ENCODE measurements around the gene CCDC9B.

Gene CCDC9B

DNA sequence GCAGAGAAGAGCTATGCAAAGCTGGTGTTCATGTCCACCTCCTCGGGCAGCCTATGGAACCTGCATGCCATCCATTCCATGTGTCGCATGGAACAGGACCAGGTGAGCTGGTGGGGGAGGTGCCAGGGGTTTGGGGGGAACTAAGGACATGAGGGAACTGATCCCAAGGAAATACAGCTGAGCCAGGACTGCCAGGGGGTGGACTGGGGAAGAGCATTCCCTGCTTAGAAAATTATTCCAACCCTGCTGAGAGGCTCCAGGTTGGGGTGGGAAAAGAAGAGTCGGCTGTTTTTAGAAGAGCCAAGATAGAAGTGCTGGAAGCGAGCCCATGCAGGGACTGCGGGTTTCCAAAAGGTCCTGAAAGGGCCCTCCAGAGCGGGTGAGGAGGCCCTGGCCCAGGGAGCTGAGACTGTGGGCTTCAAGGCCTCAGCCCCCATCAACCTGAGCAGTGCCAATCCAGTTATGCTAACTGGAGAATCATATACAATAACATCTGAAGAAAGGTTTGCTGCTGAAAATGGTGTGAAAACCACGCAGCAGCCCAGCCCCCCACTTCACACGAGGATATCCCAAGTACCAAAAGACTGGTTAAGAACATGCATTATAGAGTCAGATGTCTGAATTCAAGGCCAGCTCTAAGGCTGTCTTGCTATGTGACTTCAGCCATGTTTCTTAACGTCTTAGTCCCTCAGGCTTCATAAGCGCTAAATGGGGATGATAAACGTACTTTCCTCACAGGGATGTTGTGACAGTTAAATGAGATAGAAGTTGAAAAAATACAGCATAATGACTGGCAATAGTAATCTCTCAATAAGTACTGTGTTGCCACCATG lies 25.1 kb upstream of the CCDC9B start:
- DNase-seq = no peak

- DNase-seq = peak in 1 of 58 donors; percentile 8
Measured at GRCh38 chr15:40365016-40365415, 24.3 kb upstream of the CCDC9B start.

DNA sequence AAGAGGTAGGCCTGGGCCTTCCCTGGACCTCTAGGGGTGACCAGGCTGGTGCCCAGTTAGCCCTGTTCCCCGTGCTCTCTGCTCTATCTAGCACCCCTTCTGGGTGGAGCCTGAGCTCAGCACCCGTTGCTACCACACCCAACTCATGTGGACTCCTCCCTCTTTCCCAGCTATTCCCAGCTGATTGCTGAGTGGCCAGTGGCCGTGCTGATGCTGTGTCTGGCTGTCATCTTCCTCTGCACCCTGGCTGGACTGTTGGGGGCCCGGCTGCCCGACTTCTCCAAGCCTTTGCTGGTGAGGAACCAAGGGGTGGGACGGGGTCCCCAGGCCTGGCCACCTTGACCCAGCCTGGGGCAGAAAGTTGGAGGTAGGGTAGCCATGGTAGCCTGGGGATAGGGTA lies 23.5 kb upstream of the CCDC9B start:
- DNase-seq = no peak

GRCh38 chr15:40363611-40364010 lies 22.9 kb upstream of the CCDC9B start:
- no peak for DNase-seq

- no peak for DNase-seq
Measured at GRCh38 chr15:40361640-40362039, 20.9 kb upstream of the CCDC9B start.

DNA sequence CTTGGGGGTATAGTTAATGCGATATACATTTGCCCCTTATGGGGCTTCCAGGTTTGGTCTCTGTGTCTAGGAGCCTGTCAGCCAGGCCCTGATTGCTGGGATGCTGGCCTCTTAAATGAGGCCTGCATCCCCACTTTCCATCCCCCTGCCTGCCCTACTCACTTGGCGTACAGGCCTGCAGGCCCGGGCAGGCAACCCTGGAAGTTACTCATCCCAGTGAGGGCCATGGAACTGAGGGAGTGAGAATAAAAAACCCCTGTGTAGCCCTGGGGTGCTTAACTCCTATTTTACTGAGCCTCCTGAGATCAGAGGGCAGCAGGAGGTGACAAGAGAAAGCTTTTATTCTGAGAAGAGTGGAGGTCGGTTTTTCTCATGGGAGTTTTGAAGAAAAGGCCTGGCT lies 19.3 kb upstream of the CCDC9B start:
- DNase-seq = no peak

DNA sequence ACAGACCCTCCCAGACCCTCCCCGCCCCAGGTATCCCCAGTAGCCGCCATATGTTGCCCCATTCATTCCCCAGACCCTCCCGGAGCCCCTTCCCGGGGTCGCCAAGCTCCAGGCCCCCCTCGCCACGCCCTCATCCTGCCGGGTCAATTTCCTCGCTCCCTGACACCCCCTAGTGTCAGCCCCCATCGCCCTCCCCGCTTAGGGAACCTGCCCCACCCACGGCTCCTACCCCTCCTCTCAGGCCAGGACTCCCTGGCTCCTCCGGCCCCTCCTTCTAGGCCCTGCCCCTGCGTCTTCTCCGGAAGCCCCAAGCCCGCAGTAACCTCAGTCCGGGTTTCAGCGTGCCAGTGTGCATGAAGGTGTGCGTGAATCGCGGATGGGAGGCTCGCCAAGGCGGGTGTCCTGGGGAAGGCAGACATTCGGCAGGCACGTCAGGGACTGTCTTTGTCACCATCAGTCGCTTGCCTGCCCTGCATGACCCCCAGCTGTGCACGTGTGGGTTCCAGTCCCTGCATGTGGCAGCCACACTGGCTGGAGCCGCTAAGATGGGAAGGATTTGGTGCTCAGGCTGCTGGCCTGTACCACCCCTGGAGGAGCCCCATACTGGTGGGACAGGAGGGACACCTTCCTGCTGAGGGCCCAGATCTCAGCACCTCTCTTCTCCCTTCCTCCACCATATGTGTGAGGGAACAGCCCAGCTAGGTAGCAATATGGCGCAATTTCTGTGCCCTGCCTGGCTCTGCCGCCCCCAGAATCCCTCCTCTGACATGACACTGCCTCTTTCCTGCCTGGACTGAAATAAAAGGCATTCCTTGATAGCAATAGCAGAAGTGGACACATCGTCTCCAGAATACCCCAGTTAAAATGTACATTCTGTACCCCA lies 18.0 kb upstream of the CCDC9B start:
- DNase-seq = peak in 14 of 58 donors; percentile 12 to 70 (median 48)

GRCh38 chr15:40357723-40358470 lies 17.2 kb upstream of the CCDC9B start, which contains the start of gene DISP2:
TSS of gene DISP2 (plus strand) at chr15:40358219. CDS start at chr15:40358322, 103 bp downstream.
- peak in 56 of 58 donors; percentile 20 to 90 (median 80) for DNase-seq

- DNase-seq = no peak
Measured at GRCh38 chr15:40357246-40357645, 16.5 kb upstream of the CCDC9B start.

DNA sequence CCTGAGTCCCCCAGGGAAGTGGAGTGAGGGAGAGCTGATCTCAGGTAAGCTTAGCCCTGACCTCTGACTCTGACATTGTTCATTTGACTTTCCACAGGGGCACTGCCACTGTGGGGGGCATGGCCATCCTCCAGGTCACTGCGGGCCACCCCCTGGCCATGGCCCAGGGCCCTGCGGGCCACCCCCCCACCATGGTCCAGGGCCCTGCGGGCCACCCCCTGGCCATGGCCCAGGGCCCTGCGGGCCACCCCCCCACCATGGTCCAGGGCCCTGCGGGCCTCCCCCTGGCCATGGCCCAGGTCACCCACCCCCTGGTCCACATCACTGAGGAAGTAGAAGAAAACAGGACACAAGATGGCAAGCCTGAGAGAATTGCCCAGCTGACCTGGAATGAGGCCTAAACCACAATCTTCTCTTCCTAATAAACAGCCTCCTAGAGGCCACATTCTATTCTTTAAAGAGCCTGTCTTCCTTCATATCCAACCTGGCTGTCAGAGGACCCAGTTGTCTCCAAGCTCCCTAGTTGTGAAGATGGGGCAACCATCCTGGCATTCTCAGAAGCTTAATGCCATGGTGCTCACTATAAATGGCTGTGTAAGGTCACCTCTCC lies 15.3 kb upstream of the CCDC9B start:
- no peak for DNase-seq

DNA sequence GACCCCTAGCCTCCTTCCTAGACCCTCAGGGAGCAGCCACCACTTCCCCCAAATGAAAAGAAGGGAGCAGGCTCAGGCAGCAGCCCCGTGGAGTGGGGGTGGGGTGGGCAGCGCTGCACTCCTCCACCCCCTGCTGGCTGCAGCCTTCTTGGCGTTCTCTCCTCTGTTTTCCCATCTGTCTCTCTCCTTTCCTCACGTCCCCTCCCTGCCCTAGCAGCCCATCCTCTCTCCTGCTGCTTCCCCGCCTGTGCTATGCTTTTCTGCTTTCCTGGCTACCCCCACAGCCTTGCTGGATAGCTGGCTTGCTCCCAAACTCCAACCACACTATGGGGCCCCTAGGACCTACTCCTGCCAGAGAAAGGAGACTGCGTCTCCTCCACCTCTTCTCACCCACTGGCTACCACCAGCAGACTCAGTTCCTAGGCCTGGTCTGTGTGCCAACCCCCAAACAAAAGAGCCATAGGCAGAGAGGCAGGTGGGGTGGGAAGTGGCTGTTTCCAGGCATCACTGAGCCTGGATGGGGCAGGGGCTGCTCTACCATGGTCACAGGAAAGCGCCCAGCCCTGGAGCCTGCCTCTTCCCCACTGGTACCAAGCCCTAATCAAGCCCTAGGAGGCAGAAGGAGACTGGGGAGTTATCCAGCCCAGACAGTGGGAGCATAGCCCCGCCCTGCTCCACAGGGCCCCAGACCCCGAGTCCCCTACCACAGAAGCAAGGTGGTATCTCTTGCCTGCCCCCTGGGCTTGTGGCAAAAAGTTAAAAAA lies 13.9 kb upstream of the CCDC9B start:
- peak in 42 of 58 donors; percentile 7 to 74 (median 46) for DNase-seq

GRCh38 chr15:40353697-40354096 lies 13.0 kb upstream of the CCDC9B start:
- DNase-seq = no peak

DNA sequence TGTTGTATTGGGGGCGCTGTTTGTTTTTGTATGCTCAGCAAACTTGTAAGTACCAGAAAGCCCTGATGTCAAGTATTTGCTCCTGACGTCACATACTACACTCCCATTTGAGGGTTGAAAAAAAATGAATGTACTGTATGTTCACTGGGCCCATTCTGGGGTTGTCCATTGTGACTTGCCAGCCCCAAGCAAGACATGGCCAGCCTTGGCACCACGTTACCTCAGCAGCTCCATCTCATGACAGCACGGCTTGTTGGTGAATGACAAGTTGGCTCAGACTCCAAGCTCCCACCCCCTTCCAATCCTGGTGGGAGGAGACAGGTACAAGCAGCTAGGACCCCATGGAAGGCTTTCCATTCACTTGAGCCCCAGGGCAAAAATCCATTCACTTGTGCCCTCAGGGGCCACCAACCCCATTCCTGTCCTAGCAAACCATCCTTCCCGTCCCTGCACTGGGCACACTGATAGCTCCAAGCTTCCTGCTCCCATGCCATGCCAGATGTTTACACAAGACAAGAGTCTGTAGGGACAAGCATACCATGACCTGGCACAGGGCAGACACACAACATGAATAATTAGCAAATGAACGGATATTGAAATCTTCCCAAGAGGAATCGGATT lies 11.7 kb upstream of the CCDC9B start:
- no peak for DNase-seq

DNA sequence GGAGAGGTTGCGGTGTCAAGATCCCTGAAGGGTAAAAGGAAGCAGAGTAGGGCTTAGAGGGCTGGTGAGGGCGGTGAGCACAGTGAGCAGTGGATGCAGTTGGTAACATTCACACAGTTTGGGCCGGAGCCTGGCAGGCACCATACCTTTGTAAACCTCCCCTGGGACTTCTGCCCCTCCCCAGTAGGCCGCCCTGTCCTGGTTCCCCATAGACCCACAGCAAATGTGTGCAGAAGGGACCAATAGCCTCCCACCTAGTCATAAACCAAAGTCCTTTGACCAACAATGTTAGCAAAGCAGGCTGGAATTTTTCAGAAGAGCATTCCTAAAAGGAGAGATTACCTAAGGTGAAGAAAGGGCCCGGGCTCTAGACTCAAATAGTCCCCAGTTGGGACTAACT lies 8.4 kb upstream of the CCDC9B start:
- DNase-seq = no peak

- DNase-seq = no peak
Measured at GRCh38 chr15:40348474-40348870, 7.7 kb upstream of the CCDC9B start.

DNA sequence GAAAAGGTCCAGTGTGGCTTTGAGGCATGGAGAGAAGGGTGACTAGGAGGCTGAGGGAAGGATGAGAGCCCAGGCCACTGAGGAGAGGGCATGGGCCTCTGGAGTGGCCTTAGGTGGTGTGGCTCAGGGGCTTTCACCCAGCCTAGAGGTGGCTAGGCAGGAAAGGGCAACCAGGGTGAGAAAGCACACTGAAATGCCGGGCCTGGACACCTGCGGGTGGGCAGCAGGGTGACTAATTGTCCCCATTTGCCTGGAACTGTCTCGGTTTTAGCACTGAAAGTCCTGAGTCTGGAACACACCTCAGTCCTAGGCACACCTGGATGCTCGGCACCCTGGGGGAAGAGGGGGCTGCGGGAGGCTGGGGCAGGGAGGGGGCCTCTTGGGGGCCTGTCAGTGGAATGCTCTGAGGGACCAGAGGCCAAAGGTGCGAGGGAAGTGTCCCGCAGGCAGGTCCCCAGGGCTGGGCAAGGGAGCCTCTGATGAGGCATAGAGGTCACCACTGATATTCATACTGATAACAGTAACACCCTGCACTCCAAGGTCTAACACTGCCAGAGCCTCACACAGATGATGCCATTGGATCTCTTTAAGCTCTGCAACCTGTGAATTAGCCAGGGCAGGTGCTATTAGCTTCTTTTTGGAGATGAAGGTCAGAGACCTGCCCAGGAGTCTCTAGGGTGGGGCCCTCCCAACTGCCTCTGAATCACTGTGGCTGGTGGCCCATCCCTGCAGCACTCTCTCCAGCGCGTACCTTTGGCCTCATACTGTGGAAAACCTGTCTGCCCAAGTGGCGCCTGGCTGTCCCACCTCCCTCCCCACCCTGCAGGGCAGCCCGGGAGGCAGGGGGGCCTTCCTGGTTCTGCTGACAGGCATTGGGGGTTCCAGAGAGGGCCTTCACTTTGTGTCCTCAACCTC lies 7.1 kb upstream of the CCDC9B start:
- DNase-seq = no peak

DNA sequence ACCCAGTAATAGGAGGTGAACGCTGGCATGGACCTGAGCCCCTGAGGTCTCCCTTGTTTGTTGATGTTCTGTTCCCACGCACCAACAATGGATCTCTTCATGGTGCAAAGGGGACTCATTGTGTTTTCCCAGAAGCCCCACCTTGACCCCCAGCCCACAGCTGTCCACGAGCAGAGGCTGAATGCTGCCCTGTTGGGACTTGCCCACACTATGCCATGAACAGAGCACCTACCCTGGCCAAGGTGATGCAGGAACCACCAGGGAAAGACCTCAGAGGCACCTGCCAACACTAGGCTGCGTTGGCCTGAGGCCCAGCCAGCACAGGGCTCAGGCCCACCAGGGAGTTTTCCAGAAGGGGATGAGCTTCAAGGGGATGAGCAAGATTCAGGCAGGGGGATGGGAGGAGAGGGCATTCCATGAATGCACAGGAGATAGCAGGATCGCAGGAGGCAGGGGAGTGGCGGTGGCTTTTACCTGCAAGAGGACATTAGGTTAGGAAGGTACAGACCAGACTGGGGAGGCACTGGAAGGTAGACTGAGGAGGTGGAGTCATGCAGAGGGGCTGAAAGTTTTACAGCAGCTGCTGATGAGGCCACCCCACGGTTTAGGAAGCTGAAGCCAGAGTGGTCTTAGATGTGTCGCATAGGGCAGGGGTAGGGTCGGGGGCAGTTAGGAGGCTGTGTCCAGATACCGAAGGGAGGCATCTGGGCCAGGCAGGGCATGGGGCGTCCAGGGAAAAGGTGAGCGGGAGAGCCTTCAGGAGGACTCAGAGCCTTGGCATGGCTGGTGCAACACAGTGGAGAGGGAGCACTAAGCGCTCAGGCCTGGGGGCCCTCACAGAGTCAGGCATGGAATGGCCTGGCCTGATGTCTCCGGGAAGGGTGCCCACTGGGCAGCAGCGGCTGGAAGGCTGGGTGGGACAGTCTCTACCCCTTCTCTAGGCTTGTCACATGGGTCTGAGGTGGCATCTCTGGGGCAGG lies 6.1 kb upstream of the CCDC9B start:
- DNase-seq = no peak

All from anterior cingulate cortex (tissue), 58 donors.